Measurements from ENCODE around the gene STAP2.
A peak's percentile ranks its signal among the peaks of the same experiment; 100 is the strongest.

The STAP2 gene

DNA sequence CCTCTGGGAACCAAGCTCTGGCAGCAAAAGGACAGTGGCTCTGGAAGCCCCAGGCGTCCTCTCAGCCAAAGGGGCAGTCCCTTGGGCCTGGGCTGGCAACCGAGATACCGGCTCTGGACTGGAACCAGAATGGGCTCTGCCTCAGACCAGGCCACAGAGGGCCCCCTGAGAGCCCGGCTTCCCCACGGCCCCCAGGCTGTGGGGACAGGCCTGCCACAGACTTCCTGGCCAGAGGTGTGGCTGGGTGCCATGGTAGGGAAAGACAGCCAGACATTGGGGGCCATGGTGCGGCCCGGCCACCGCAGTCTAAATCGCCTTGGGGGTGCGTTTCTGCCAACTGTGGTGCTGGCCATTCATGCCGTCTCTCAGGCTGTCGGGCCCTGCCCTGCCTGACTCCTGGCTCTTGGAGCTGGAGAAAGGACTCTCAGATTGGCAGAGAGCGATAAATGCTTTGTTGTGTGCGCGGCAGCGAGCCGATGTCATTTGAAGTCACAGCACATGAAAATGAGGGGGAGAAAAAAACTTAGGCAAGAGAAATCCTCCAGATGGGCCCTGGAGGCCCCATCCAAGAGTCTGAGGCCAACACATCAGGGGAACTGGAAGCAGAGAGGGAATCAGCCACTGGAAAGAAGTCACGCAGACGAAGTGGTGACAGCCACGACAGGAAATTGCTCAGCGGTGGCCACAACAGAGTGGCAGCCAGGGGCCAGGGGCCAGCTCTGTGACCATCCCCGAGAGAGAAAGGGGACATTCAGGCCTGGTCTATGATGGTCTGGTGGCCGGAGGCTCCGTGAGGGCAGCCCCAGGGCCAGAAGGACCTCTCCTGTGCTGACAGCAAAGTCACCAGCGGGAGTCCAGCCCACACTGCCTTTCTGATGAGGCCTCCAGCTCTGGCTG is 35.2 kb upstream of the STAP2 start:
- Mint-ChIP-seq H3K27ac (peak overlapping the region; percentile 45 to 70), H3K4me1 (peaks cover 95% of the 10 kb centered on the region), H3K27me3 (no peaks in the 10 kb centered on the region), H3K4me3 (no peak overlapping the region), H3K9me3 (no peaks in the 10 kb centered on the region)
- ATAC-seq (no peak), DNase-seq (no peak)

DNA sequence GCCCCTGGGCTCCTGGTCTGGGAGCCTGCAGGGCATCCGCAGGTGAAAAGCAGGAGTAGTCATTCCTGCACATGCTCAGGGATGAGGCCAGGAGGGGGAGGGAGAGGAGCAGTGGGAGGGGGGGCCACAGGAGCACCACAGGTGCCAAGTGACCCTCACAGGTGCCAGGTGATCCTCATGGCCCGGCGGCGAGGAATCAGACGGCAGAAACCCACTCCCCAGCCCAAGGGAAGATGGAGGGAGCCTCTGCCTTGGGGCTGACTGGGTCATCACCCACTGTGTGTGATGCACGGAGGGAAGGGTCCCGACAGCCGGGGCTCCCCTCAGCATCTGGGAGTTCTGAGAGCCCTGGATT is 34.4 kb upstream of the STAP2 start:
- Mint-ChIP-seq H3K4me3 (no peak overlapping the region), H3K4me1 (peaks cover 95% of the 10 kb centered on the region), H3K27me3 (no peaks in the 10 kb centered on the region), H3K9me3 (no peaks in the 10 kb centered on the region), H3K27ac (no peak overlapping the region)
- ATAC-seq (no peak), DNase-seq (no peak)

DNA sequence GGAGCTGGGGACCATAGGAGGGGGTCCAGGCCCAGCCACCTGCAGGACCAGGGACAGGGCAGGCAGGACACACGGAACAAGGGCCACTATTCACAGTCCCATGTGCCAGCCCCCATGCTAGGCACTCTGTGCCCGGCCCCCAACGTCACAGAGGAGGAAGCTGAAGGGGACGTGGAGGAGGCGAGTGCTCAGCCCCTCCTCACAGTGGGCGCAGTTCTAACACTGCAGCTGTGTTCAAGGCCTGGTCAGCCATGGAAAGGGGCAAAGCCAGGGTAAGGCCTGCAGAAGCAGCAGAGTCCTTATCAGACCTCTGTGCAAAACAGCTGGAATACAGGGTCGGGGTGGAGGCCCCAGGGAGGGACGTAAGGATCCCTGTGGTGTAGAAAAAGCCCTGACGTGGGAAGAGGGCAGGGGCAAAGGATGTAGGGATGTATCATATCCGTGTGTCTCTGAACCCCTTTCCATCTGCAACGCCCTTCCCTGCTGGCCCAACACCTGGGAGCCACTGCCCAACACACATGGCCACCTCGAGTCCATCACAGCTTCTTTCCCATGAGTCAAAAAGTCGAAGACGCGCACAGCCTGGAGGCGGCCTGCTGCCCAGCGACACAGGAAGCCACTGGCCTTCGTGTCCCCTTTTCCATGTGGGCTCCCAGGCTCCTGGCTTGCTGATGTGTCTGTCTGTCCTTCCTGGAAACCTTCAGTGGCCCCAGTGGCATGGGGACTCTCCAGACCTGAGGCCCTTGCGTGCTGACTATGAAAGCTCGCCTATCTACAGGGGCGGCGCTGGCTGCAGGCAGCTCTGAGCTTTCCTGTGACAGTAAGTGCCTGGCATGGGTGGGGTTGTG is 33.8 kb upstream of the STAP2 start:
- ATAC-seq (no peak), DNase-seq (no peak)
- no peak overlapping the region for H3K4me3 Mint-ChIP-seq
- H3K9me3 Mint-ChIP-seq, result no peaks in the 10 kb centered on the region
- no peak overlapping the region for H3K27ac Mint-ChIP-seq
- peaks cover 95% of the 10 kb centered on the region for H3K4me1 Mint-ChIP-seq
- H3K27me3 Mint-ChIP-seq, result no peaks in the 10 kb centered on the region

DNA sequence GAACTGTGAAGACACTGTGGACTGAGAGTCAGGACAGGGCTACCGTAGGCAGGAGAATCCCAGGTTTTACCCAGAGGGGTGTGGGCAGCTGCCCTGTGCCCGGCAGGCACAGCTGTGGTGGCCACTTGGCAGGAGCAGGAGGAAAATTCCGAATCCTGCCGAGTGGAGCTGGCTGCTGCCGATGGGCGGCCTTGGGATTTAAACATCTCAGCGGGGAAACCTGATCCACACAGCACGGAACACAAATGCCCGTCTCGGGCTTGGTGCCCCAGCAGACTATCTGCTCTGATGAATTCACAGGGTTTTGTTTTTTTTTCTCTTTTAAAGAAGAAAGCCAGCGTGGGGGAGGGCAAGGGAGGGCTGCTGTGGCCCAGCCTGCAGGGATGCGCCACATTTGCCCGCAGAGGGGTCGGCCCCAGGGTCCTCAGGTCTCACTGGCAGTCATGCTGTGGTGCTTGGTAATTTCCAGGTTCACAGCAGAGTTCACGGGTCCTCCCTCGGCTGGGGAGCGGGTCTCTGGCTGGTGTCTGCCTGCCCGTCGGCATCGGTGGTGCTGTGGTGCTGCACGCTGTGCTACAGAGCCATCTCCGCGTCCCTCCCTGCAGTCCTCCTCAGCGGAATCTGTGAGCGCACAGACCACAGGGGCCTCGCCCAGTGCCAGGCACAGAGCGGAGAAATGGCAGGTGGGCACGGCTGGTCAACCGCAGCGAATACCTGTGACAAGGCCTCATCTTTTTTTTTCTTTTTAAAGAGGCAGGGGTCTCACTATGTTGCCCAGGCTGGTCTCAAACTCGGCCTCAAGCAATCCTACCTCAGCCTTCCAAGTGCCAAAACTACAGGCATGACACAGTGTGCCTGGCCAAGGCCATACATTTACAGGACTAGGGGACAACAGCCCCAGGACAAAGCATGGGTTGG is 32.9 kb upstream of the STAP2 start:
- H3K4me1 Mint-ChIP-seq, result peaks cover 89% of the 10 kb centered on the region
- H3K9me3 Mint-ChIP-seq, result no peaks in the 10 kb centered on the region

DNA sequence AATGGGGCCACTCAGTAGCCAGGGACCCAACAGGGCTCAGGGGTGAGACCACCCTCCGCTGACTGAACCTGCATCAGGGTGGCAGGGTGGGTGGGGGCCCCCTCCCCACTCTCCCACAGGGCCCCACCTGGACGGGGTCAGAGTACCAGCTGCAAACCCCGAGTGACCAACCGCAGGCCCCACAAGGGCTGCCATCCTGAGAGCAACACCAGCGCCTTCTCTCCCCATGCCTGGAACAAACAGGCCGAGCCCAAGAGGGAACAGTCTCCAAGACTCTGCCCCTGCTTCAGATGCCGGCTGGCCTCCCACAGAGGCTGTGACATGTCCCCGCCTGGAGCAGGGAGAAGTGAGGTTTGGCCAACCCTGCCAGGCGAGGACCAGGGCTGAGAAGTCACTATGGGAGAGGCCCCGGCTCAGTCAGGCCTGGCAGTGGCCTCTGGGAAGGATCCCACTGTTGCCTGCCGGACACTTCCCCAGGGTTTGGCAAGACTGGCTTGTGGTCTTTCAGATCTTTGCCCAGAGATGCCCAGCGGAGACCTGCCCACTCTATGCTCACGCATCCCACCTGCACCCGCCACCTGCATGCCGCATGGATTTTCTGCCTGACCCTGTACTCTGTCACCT is 31.9 kb upstream of the STAP2 start:
- Mint-ChIP-seq H3K27me3 (no peaks in the 10 kb centered on the region), H3K27ac (peak overlapping the region; percentile 3 to 63), H3K9me3 (no peaks in the 10 kb centered on the region), H3K4me3 (peak overlapping the region; percentile 74 to 78), H3K4me1 (peaks cover 80% of the 10 kb centered on the region)
- no peak for ATAC-seq
- DNase-seq, result no peak

More for the DNA sequence above, 32.9 kb upstream of the STAP2 start:
- ATAC-seq (no peak), DNase-seq (no peak)
- peak overlapping the region in 1 of 2 donors; percentile 78 for H3K4me3 Mint-ChIP-seq
- H3K27me3 Mint-ChIP-seq, result no peaks in the 10 kb centered on the region
- peak overlapping the region; percentile 19 to 40 for H3K27ac Mint-ChIP-seq

DNA sequence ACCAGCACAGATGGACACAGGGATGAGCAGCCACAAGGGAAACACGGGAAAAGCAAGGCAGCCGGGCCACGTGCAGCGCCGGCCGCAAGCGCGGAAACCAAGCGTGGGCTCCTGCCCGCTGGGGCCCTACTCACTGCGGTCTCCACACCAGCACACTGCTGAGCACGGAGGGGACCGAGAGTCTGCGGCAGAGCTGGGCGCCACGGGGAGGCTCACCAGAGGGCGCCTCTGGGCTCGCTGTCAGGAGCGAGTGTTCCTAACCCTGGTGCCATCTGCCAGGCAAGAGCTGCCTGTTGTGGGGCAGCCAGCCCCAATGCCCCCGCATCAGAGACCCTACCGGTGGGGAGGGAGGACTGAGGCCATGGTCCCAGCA is 31.2 kb upstream of the STAP2 start:
- ATAC-seq, result peak; percentile 83
- Mint-ChIP-seq H3K27ac (peak overlapping the region; percentile 60 to 93), H3K4me1 (peaks cover 73% of the 10 kb centered on the region), H3K27me3 (no peaks in the 10 kb centered on the region), H3K4me3 (peak overlapping the region; percentile 74 to 78), H3K9me3 (no peaks in the 10 kb centered on the region)
- peak; percentile 74 to 82 for DNase-seq

DNA sequence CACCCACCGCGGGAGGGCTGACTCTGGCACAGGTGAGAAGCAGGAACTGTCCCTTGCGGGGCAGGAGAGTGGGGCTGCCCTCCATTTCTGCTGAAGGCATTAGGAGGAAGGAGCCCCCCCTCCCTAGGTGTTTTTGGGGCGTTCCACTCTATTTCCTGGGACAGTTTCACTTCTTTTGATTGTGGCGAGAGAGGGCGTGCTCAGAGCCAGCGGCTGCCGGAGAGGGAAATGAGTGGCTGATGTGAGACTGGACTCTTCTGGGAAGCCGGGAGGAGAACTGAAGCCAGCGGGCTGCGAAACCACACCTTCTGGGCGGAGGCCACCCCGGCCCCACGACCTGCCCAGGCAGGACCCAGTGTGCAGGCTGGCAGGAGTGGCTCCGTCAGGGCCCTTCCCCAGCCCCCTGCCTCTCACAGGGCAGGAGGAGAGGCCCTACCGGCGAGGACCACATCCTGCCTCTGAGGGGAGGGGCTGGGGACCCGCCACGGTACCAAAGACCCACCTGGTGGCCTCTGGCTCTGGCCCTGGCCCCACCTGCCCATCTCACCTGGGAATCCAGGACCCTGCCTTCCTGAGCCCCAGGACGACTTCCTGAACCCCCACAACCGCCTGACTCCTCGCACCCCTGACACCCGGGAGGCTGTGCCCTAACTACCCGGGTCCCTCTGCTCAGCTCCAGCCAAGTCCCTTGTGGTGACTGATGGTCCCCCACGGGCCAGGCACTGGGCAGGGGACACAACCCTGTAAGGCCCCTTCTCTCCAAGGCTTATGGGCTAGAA is 30.7 kb upstream of the STAP2 start:
- Mint-ChIP-seq H3K4me3 (peak overlapping the region; percentile 74 to 78), H3K27ac (peak overlapping the region; percentile 93 to 98), H3K9me3 (no peaks in the 10 kb centered on the region), H3K4me1 (peaks cover 71% of the 10 kb centered on the region), H3K27me3 (no peaks in the 10 kb centered on the region)
- peak; percentile 75 to 92 for DNase-seq
- ATAC-seq, result peak; percentile 90

DNA sequence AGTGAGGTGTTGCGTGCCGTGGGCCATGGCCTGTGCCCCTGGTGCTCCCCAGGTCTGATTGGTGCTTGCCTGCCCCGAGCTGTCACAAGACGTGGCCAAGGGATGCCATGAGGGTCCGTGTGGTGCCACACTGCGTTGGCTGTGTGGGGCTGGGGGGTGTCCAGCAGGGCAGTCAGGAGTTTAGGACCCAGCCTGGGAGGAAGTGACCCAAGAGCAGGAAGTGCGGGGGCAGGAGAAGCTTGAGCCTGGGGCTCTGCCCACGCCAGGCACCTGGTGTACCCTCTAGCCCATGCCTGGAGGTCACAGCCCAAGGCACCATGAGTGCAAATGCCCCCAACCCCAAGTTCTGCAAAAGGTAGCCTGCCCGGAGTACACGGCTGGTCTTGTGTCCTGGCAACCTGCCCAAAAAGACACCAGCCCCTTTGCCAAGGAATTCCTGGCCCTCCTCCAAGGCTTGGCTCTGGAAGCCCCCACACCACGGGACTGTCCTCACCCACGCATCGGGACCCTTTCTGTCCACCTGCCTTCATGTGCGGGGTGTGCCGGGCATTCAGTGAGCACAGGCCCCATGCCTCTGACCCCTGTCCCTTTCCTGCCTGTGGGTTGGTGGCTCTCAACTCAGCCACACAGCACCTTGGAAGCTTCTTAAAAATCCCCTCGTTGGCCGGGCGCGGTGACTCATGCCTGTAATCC is 29.6 kb upstream of the STAP2 start:
- H3K4me1 Mint-ChIP-seq, result peaks cover 61% of the 10 kb centered on the region
- H3K4me3 Mint-ChIP-seq, result peak overlapping the region; percentile 60 to 78
- no peaks in the 10 kb centered on the region for H3K27me3 Mint-ChIP-seq
- H3K27ac Mint-ChIP-seq, result peak overlapping the region; percentile 80 to 98
- DNase-seq, result peak in 1 of 2 donors; percentile 23
- H3K9me3 Mint-ChIP-seq, result no peaks in the 10 kb centered on the region
- no peak for ATAC-seq

DNA sequence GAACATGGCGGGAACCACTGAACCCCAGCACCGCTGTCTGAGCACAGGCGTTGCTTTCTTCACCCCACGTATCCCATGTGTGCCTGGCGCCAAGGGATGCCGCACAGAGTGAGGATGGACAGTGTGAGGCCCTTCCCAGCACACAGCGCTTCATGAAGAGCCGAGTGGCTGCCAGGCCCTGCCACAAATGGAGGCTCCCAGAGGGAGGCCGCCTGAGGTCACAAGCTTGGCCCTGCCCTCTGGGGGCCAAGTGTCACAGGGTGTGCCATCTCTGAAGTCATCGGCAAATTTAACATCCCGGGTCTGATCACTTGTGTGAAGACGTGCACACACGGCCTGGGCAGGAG is 29.1 kb upstream of the STAP2 start:
- H3K4me1 Mint-ChIP-seq, result peaks cover 56% of the 10 kb centered on the region
- no peak overlapping the region for H3K4me3 Mint-ChIP-seq
- ATAC-seq (no peak), DNase-seq (no peak)
- H3K9me3 Mint-ChIP-seq, result no peaks in the 10 kb centered on the region
- H3K27me3 Mint-ChIP-seq, result no peaks in the 10 kb centered on the region
- H3K27ac Mint-ChIP-seq, result peak overlapping the region; percentile 15 to 80

DNA sequence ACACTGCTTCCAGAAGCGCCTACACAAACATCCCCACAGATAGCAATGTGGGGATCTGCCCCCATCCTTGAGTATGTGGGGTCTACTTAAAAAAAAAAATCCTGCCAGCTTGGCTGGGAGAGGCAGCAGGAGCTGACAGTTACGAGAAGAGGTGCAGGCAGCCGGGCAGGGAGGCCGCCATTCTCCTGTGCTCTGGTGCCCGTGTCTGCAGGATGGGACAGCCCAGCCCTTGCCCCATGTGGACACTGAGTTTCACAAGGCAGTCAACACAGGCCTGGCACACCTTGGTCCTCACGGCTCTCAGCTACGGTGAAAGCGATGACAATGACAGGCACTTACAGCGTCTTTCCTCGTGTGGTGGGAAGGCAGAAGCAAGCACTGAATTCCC is 28.7 kb upstream of the STAP2 start:
- Mint-ChIP-seq H3K4me3 (no peak overlapping the region), H3K27me3 (no peaks in the 10 kb centered on the region), H3K27ac (peak overlapping the region in 1 of 2 donors; percentile 19), H3K9me3 (no peaks in the 10 kb centered on the region), H3K4me1 (peaks cover 52% of the 10 kb centered on the region)
- DNase-seq, result no peak
- no peak for ATAC-seq

DNA sequence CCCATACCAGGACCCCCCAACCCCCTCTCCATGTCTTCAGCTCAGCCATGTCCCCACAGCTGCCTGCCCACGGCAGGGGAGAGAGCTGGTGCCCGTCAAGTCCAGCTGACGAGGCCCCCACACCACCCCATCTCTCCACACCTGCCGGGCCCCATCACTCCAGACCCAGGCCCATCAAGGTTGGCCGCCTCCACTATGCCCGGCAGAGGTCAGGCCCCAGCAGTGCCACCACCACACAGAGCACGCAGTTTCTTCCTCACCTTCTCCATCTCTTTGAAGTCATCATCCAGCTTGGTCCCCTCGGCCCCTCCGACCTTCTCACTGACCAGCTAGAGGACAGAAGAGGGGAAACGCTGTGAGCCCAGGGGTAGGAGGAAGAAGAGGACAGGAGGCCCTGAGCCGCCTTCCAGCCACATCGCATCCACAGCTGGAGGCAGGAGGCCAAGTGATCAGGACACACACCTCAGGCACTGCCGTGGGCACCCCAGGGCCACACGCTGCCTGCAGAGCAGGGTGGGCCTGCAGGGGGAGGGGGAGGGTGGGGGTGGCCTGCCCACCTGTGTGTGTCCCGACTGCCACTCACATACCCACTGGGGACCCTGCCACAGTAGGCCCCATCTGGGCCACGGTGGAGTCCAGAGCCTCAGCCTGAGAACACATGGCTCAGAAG is 28.2 kb upstream of the STAP2 start:
- Mint-ChIP-seq H3K27ac (peak overlapping the region in 1 of 2 donors; percentile 82), H3K4me3 (no peak overlapping the region), H3K27me3 (no peaks in the 10 kb centered on the region), H3K4me1 (peaks cover 47% of the 10 kb centered on the region), H3K9me3 (no peaks in the 10 kb centered on the region)
- DNase-seq, result no peak
- ATAC-seq, result no peak

DNA sequence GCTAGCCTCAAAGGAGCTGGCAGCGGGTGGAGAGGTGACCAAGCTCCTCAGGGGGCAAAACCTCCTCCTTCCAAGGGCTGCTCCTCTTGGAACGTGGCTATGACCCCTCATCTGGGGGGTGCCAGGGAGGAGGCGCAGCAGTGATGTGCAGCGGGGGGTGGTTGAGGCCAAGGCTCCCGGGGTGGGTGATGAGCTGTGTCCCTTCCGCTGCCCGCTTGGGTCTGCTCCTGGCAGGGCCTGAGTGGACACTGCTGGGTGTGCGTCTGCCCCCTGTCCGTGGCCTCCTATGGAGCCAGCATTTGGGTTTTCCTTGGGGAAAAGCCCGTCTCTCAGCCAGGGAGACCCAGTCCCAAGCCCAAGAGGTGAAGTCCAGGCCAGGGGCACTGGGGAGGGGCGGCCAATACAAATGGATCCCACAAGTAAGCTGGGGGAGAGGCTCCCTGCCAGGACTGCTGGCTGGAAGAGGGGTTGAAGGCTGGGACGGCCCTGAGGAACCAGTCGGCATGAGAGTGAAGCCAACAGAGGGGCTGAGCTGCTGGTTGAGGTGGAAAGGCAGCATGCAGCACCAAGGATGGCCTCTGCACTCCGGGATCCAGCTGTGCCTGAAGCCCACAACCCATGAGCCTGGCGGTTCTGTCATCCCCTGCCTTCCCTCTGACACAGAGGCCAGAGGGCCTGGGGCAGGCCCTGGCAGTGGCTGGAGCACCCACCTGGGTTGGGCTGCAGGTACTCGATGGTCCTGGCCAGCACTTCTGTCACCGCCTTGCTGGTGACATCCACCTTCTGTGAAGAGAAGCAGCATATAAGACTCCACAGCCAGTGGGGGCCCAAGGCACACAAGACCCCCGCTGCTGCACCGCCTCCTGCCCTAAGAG is 27.4 kb upstream of the STAP2 start:
- H3K4me3 Mint-ChIP-seq, result no peak overlapping the region
- no peaks in the 10 kb centered on the region for H3K27me3 Mint-ChIP-seq
- H3K4me1 Mint-ChIP-seq, result peaks cover 40% of the 10 kb centered on the region
- no peaks in the 10 kb centered on the region for H3K9me3 Mint-ChIP-seq
- DNase-seq, result no peak
- no peak for ATAC-seq
- peak overlapping the region in 1 of 2 donors; percentile 82 for H3K27ac Mint-ChIP-seq

DNA sequence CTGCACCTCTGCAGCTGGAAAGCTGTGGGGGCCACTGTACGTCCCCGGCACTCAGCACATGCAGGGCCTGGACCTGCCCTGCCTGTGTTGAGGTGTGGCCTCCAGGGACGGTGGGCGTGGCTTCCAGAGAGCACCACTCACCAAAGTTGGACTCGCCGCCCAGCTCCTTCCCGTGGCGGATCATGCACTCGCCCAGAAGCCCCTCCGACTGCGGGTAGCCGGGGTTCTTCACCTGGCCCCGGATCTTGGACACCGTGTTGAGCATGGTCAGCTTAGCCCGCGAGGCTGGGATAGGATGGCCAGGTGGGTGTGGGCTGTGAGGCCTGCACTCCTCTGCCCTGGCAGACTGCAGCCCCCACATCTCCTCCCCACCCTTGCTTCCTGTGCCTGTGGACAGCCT is 26.7 kb upstream of the STAP2 start:
- no peak for ATAC-seq
- Mint-ChIP-seq H3K27ac (peak overlapping the region in 1 of 2 donors; percentile 76), H3K9me3 (no peaks in the 10 kb centered on the region), H3K27me3 (no peaks in the 10 kb centered on the region), H3K4me3 (no peak overlapping the region), H3K4me1 (peaks cover 40% of the 10 kb centered on the region)
- no peak for DNase-seq
